HG03066 (cell line): ENCODE measurements around the gene NDRG3.
"Not testable (repeated sequence)": the region's sequence is repeated elsewhere in the genome, so short reads cannot be mapped to it uniquely, and the experiment has no call there.

Experiments
- ATAC-seq: cut with Tn5 transposase; IDR thresholded peaks from one replicate; pipeline ENCODE4 v1.9.1; 2021; ENCODE audit warnings: low read depth; ENCODE audit not compliant: unreplicated experiment

The NDRG3 gene

GRCh38 chr20:36700438-36700837, 45.5 kb downstream of the NDRG3 start:
- ATAC-seq: no peak

- not testable (repeated sequence) for ATAC-seq
These were observed 50.4 kb downstream of the NDRG3 start for GRCh38 chr20:36695467-36695866.

- no peak for ATAC-seq
These were observed 57.3 kb downstream of the NDRG3 start for GRCh38 chr20:36688630-36689029.

GRCh38 chr20:36687850-36688249, 58.0 kb downstream of the NDRG3 start:
- no peak for ATAC-seq

- ATAC-seq: no peak
These were observed 58.9 kb downstream of the NDRG3 start for GRCh38 chr20:36686944-36687343.

- ATAC-seq: no peak
These were observed 59.4 kb downstream of the NDRG3 start for GRCh38 chr20:36686504-36686903.

- no peak for ATAC-seq
These were observed 61.1 kb downstream of the NDRG3 start for GRCh38 chr20:36684747-36685146.

- ATAC-seq: no peak
These were observed 63.6 kb downstream of the NDRG3 start for GRCh38 chr20:36682311-36682710.

- no peak for ATAC-seq
These were observed 68.5 kb downstream of the NDRG3 start for GRCh38 chr20:36677422-36677771.

GRCh38 chr20:36676701-36677421, 69.0 kb downstream of the NDRG3 start:
- no peak for ATAC-seq

- not testable (repeated sequence) for ATAC-seq
These were observed 70.3 kb downstream of the NDRG3 start for GRCh38 chr20:36675545-36675944.

- ATAC-seq: no peak
These were observed 72.9 kb downstream of the NDRG3 start for GRCh38 chr20:36672991-36673390.

GRCh38 chr20:36670665-36671357, 75.1 kb downstream of the NDRG3 start:
- ATAC-seq: no peak

- ATAC-seq: no peak
These were observed 79.6 kb downstream of the NDRG3 start for GRCh38 chr20:36666181-36666740.

GRCh38 chr20:36663031-36663430, 82.9 kb downstream of the NDRG3 start:
- no peak for ATAC-seq

- no peak for ATAC-seq
These were observed 87.6 kb downstream of the NDRG3 start for GRCh38 chr20:36658300-36658699.

- ATAC-seq: no peak
These were observed 89.2 kb downstream of the NDRG3 start for GRCh38 chr20:36656733-36657132.

GRCh38 chr20:36655004-36655403, 90.9 kb downstream of the NDRG3 start:
- no peak for ATAC-seq

GRCh38 chr20:36654506-36654905, 91.4 kb downstream of the NDRG3 start:
- ATAC-seq: no peak

GRCh38 chr20:36653456-36653855, 92.4 kb downstream of the NDRG3 start:
- no peak for ATAC-seq

GRCh38 chr20:36647196-36648121, 98.4 kb downstream of the NDRG3 start:
- no peak for ATAC-seq
